ENCODE measurements around the gene INPP5A.

DNA sequence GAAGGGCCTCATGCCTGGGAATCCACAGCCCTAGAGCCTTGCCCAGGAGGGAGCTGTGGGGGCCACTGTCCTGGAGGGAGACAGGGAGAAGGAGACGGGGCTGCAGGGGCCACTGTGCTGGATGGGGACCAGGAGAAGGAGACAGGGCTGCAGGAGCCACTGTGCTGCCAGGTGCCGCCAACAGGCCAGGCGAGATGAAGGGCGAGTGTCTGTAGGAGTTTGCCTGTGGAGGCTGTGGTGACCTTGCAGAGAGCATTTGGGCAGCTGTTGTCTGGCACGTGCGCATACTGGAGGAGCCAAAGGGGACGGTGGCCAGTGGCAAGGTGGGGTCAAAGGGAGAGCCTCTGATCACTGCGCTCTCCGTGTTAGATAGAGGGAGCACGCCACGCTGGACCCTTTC, 169.1 kb downstream of the INPP5A start:
- TF ChIP-seq, protein P1, sequence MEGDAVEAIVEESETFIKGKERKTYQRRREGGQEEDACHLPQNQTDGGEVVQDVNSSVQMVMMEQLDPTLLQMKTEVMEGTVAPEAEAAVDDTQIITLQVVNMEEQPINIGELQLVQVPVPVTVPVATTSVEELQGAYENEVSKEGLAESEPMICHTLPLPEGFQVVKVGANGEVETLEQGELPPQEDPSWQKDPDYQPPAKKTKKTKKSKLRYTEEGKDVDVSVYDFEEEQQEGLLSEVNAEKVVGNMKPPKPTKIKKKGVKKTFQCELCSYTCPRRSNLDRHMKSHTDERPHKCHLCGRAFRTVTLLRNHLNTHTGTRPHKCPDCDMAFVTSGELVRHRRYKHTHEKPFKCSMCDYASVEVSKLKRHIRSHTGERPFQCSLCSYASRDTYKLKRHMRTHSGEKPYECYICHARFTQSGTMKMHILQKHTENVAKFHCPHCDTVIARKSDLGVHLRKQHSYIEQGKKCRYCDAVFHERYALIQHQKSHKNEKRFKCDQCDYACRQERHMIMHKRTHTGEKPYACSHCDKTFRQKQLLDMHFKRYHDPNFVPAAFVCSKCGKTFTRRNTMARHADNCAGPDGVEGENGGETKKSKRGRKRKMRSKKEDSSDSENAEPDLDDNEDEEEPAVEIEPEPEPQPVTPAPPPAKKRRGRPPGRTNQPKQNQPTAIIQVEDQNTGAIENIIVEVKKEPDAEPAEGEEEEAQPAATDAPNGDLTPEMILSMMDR (IDR thresholded peaks at IDR 0.05) = no peak
- TF ChIP-seq EZH2 (IDR thresholded peaks at IDR 0.05) = no peak
- TF ChIP-seq EZH2phosphoT487 (IDR thresholded peaks at IDR 0.05) = no peak
